SK-N-SH treated with all-trans-retinoic acid at 6 μM for 48 hours (cell line): Measurements from ENCODE around the gene NSRP1.

Experiments
- ATAC-seq: fragments of 200-7000 bp; cut with Tn5 transposase; 3 replicates; pipeline ENCODE4 v1.9.1; 2020; ENCODE audit warnings: mild to moderate bottlenecking, moderate library complexity
- ARNTL ChIP-seq: fragments of 450-650 bp; formaldehyde crosslinking; IDR thresholded peaks from 2 replicates; pipeline ENCODE4 v1.5.0; 2020; ENCODE audit warnings: low read depth, mild to moderate bottlenecking, moderate library complexity, borderline replicate concordance
- BACH2 ChIP-seq: fragments of 250-450 bp; sonication (Bioruptor Pico); IDR thresholded peaks from 2 replicates; pipeline ENCODE4 v1.9.0; 2021; ENCODE audit warnings: mild to moderate bottlenecking, borderline replicate concordance
- CSDC2 ChIP-seq: fragments of 250-450 bp; sonication (Bioruptor Pico); IDR thresholded peaks from 2 replicates; pipeline ENCODE4 v1.5.0; 2020; ENCODE audit warnings: mild to moderate bottlenecking, moderate library complexity
- CSRNP3 ChIP-seq: fragments of 250-450 bp; sonication (Bioruptor Pico); IDR thresholded peaks from 2 replicates; pipeline ENCODE4 v1.5.1; 2021; ENCODE audit warnings: mild to moderate bottlenecking, moderate library complexity
- ESRRG ChIP-seq: fragments of 250-450 bp; sonication (Bioruptor Pico); IDR thresholded peaks from 2 replicates; pipeline ENCODE4 v1.6.1; 2021; ENCODE audit warnings: mild to moderate bottlenecking
- GLIS3 ChIP-seq: fragments of 250-450 bp; sonication (Bioruptor Pico); IDR thresholded peaks from 2 replicates; pipeline ENCODE4 v1.5.0; 2020; ENCODE audit warnings: mild to moderate bottlenecking, moderate library complexity
- ISL1 ChIP-seq: fragments of 250-450 bp; sonication (Bioruptor Pico); IDR thresholded peaks from 2 replicates; pipeline ENCODE4 v2.1.2; 2022; ENCODE audit warnings: mild to moderate bottlenecking, moderate library complexity
- PPARA ChIP-seq: fragments of 250-450 bp; sonication (Bioruptor Pico); IDR thresholded peaks from 2 replicates; pipeline ENCODE4 v1.5.0; 2020; ENCODE audit warnings: mild to moderate bottlenecking, borderline replicate concordance
- RARB ChIP-seq: fragments of 250-450 bp; sonication (Bioruptor Pico); IDR thresholded peaks from 2 replicates; pipeline ENCODE4 v1.8.0; 2021; ENCODE audit warnings: mild to moderate bottlenecking, moderate library complexity
- SNAI2 ChIP-seq: fragments of 250-450 bp; sonication (Bioruptor Pico); IDR thresholded peaks from 2 replicates; pipeline ENCODE4 v1.5.0; 2020; ENCODE audit warnings: mild to moderate bottlenecking, moderate library complexity
- TCF4 ChIP-seq: fragments of 250-450 bp; sonication (Bioruptor Pico); IDR thresholded peaks from 2 replicates; pipeline ENCODE4 v1.8.0; 2021; ENCODE audit warnings: mild to moderate bottlenecking, moderate library complexity, borderline replicate concordance
- TOX ChIP-seq: fragments of 250-450 bp; sonication (Bioruptor Pico); IDR thresholded peaks from 2 replicates; pipeline ENCODE4 v1.8.0; 2021; ENCODE audit warnings: mild to moderate bottlenecking, moderate library complexity, borderline replicate concordance
- TSHZ2 ChIP-seq: fragments of 250-450 bp; sonication (Bioruptor Pico); IDR thresholded peaks from 2 replicates; pipeline ENCODE4 v1.5.0; 2020; ENCODE audit warnings: mild to moderate bottlenecking, moderate library complexity
- ZC3H10 ChIP-seq: fragments of 250-450 bp; sonication (Bioruptor Pico); IDR thresholded peaks from 2 replicates; pipeline ENCODE4 v1.5.1; 2021; ENCODE audit warnings: mild to moderate bottlenecking, moderate library complexity
- ZFP3 ChIP-seq: fragments of 250-450 bp; sonication (Bioruptor Pico); IDR thresholded peaks from 2 replicates; pipeline ENCODE4 v1.5.0; 2020; ENCODE audit warnings: mild to moderate bottlenecking, moderate library complexity
- ZFP30 ChIP-seq: fragments of 450-650 bp; formaldehyde crosslinking; IDR thresholded peaks from 2 replicates; pipeline ENCODE4 v1.5.0; 2022; ENCODE audit warnings: mild to moderate bottlenecking, moderate library complexity
- ZNF565 ChIP-seq: fragments of 450-650 bp; formaldehyde crosslinking; conservative IDR thresholded peaks from 2 replicates; pipeline ENCODE4 v1.5.0; 2020; ENCODE audit warnings: low read depth, mild to moderate bottlenecking, moderate library complexity
- ZNF70 ChIP-seq: fragments of 450-650 bp; formaldehyde crosslinking; IDR thresholded peaks from 2 replicates; pipeline ENCODE4 v1.5.0; 2020; ENCODE audit warnings: mild to moderate bottlenecking, moderate library complexity
- ZNF8 ChIP-seq: fragments of 450-650 bp; formaldehyde crosslinking; IDR thresholded peaks from 2 replicates; pipeline ENCODE4 v1.5.0; 2020; ENCODE audit warnings: mild to moderate bottlenecking, moderate library complexity
- TF ChIP-seq, protein P1 (sequence below): fragments of 250-450 bp; sonication (Bioruptor Pico); IDR thresholded peaks from 2 replicates; pipeline ENCODE4 v1.8.0; 2021; ENCODE audit warnings: low read depth, mild to moderate bottlenecking, moderate library complexity, borderline replicate concordance
- TF ChIP-seq, protein P2 (sequence below): fragments of 250-450 bp; sonication (Bioruptor Pico); IDR thresholded peaks from 2 replicates; pipeline ENCODE4 v1.5.1; 2020; ENCODE audit warnings: low read depth, mild to moderate bottlenecking, moderate library complexity

The NSRP1 gene

GRCh38 chr17:30212750-30213149 lies 96.1 kb downstream of the NSRP1 start:
- TF ChIP-seq SNAI2 (CRISPR knock-in tag) (no peak), ZNF565 (CRISPR knock-in tag) (no peak), GLIS3 (CRISPR knock-in tag) (no peak), CSRNP3 (CRISPR knock-in tag) (no peak), ISL1 (CRISPR knock-in tag) (no peak)
- no peak for ATAC-seq

GRCh38 chr17:30217054-30217453 lies 100.4 kb downstream of the NSRP1 start:
- no peak for ATAC-seq
- TF ChIP-seq ARNTL (CRISPR knock-in tag) (no peak), RARB (CRISPR knock-in tag) (no peak), ZNF70 (CRISPR knock-in tag) (no peak), TCF4 (CRISPR knock-in tag) (no peak), PPARA (CRISPR knock-in tag) (no peak), ZNF565 (CRISPR knock-in tag) (no peak), CSDC2 (CRISPR knock-in tag) (no peak), ISL1 (CRISPR knock-in tag) (no peak), SNAI2 (CRISPR knock-in tag) (no peak)

DNA sequence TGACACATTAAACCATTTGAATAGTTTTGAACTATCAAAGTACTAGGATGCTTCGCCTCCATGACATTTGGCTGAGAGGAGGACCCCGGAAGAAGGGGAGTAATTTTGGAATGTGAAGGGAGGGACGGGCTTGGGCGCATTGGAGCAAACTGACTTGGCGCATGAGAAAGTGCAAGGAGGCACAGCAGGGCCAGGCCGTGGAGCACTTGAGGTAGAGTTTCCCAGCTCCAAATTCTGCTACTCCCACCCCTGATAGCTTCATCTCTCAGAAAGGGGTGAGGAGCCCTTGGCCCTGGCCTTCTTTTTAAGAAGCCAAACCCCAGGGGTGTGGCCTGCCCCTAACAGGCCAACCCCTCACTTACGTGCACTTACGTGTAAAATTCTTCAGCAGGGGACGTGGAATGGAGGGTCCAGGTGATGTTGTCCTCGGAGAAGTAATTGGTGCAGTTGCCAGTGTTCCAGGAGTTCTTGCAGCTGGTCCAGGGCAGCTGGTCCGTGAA lies 101.2 kb downstream of the NSRP1 start:
- TF ChIP-seq ESRRG (CRISPR knock-in tag), result no peak
- TF ChIP-seq TOX, result no peak
- TF ChIP-seq PPARA (CRISPR knock-in tag), result no peak
- no peak for TF ChIP-seq ZFP3
- no peak for TF ChIP-seq TCF4 (CRISPR knock-in tag)
- no peak for TF ChIP-seq CSDC2 (CRISPR knock-in tag)
- TF ChIP-seq SNAI2 (CRISPR knock-in tag), result no peak
- TF ChIP-seq, protein P1, sequence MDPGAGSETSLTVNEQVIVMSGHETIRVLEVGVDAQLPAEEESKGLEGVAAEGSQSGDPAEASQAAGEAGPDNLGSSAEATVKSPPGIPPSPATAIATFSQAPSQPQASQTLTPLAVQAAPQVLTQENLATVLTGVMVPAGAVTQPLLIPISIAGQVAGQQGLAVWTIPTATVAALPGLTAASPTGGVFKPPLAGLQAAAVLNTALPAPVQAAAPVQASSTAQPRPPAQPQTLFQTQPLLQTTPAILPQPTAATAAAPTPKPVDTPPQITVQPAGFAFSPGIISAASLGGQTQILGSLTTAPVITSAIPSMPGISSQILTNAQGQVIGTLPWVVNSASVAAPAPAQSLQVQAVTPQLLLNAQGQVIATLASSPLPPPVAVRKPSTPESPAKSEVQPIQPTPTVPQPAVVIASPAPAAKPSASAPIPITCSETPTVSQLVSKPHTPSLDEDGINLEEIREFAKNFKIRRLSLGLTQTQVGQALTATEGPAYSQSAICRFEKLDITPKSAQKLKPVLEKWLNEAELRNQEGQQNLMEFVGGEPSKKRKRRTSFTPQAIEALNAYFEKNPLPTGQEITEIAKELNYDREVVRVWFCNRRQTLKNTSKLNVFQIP (CRISPR knock-in tag), result no peak
- TF ChIP-seq, protein P2, sequence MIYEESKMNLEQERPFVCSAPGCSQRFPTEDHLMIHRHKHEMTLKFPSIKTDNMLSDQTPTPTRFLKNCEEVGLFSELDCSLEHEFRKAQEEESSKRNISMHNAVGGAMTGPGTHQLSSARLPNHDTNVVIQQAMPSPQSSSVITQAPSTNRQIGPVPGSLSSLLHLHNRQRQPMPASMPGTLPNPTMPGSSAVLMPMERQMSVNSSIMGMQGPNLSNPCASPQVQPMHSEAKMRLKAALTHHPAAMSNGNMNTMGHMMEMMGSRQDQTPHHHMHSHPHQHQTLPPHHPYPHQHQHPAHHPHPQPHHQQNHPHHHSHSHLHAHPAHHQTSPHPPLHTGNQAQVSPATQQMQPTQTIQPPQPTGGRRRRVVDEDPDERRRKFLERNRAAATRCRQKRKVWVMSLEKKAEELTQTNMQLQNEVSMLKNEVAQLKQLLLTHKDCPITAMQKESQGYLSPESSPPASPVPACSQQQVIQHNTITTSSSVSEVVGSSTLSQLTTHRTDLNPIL (CRISPR knock-in tag), result no peak
- TF ChIP-seq ZC3H10 (CRISPR knock-in tag), result no peak
- no peak for TF ChIP-seq RARB (CRISPR knock-in tag)
- no peak for TF ChIP-seq TSHZ2 (CRISPR knock-in tag)
- TF ChIP-seq CSRNP3 (CRISPR knock-in tag), result no peak
- no peak for TF ChIP-seq ISL1 (CRISPR knock-in tag)
- ATAC-seq, result no peak

- no peak for ATAC-seq
- no peak for TF ChIP-seq ZNF70 (CRISPR knock-in tag)
- TF ChIP-seq SNAI2 (CRISPR knock-in tag), result no peak
- no peak for TF ChIP-seq BACH2
- TF ChIP-seq ZNF8, result no peak
- no peak for TF ChIP-seq CSRNP3 (CRISPR knock-in tag)
- TF ChIP-seq ZFP30, result no peak
- no peak for TF ChIP-seq PPARA (CRISPR knock-in tag)
- no peak for TF ChIP-seq TCF4 (CRISPR knock-in tag)
These were observed 102.2 kb downstream of the NSRP1 start for GRCh38 chr17:30218799-30219198.
